A673 (cell line): Measurements from ENCODE around the gene EIF2B2.

Experiments
- CTCF ChIP-seq: fragments of 300-800, 200-600 bp; sonication (generic); conservative IDR thresholded peaks from 2 replicates; pipeline ENCODE4 v1.5.1; 2017; ENCODE audit warnings: low read depth, mild to moderate bottlenecking, antibody characterized with exemption, low read length, moderate library complexity, mixed read lengths
- EZH2 ChIP-seq: fragments of 200-600 bp; sonication (generic); IDR thresholded peaks from 2 replicates; pipeline ENCODE4 v1.6.1; 2017; ENCODE audit warnings: borderline replicate concordance, low read depth, mild to moderate bottlenecking, mixed read lengths, antibody characterized with exemption, low read length; ENCODE audit not compliant: poor library complexity, severe bottlenecking

DNA sequence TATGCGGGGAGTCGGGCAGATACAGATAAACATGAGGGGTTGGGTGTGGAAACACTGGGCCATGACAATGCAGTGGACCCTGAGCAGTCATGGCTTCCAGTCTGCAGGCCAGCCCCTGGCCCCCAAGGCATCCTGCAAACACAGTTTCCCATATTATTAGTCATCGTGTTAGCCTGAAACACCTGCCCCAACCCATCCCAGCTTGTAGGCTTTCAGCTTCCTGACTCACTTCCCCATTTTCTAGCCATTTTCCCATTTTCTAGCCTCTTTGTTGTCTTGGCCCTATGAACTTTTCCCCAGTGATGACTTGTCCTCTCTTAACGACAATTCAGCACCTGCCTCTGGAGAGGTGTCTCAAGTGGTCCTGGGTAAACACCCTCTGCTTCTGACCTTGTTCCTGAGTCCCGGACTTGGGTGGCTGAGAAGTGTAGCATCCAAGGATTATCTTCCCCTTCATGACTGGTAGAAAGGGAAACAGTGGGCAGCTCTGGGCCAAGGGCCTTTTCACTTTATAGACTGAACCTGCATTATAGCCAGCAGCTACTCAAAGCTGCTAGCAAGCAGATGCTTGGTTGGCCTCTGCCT lies 43.0 kb upstream of the EIF2B2 start:
- TF ChIP-seq CTCF (no peak), EZH2 (no peak)
